Measurements from ENCODE around the gene TFEB.

GRCh38 chr6:41693281-41694240 lies 41.8 kb downstream of the TFEB start:
- no peak for TF ChIP-seq CTCF (IDR thresholded peaks at IDR 0.05)
- no peak for TF ChIP-seq ZFX (IDR thresholded peaks at IDR 0.05; ENCODE audit: borderline replicate concordance)

Data from 22Rv1 (cell line).